Nephron (organoid): ENCODE measurements around the gene MPPED1.

Experiments used
- H3K27ac Mint-ChIP-seq, 3 experiments: 2 replicates each; pipeline ENCODE4 v1.8.0; 2020; ENCODE audit warnings: mixed read lengths in 3 of 3, mild to moderate bottlenecking in 2 of 3, moderate library complexity in 1 of 3
- H3K27me3 Mint-ChIP-seq: 2 replicates; pipeline ENCODE4 v1.8.0; 2021; ENCODE audit warnings: low read depth, mild to moderate bottlenecking, moderate library complexity, mixed read lengths
- H3K36me3 Mint-ChIP-seq: 2 replicates; pipeline ENCODE4 v1.8.0; 2020; ENCODE audit warnings: low read depth, mixed read lengths
- H3K4me1 Mint-ChIP-seq: 2 replicates; pipeline ENCODE4 v1.8.0; 2020; ENCODE audit warnings: mixed read lengths
- H3K4me3 Mint-ChIP-seq, 3 experiments: 2 replicates each; pipeline ENCODE4 v1.8.0; 2020; ENCODE audit warnings: mild to moderate bottlenecking in 3 of 3, mixed read lengths in 3 of 3, moderate library complexity in 2 of 3
- H3K9me3 Mint-ChIP-seq: 2 replicates; pipeline ENCODE4 v1.8.0; 2020; ENCODE audit warnings: mixed read lengths
- TF ChIP-seq, protein P1 (sequence below), 3 experiments: fragments of 200-600 bp; sonication (generic); IDR thresholded peaks; one replicate each; pipeline ENCODE4 v1.5.0; 2021; ENCODE audit warnings: antibody characterized with exemption in 3 of 3; ENCODE audit not compliant: unreplicated experiment in 3 of 3

Gene MPPED1

DNA sequence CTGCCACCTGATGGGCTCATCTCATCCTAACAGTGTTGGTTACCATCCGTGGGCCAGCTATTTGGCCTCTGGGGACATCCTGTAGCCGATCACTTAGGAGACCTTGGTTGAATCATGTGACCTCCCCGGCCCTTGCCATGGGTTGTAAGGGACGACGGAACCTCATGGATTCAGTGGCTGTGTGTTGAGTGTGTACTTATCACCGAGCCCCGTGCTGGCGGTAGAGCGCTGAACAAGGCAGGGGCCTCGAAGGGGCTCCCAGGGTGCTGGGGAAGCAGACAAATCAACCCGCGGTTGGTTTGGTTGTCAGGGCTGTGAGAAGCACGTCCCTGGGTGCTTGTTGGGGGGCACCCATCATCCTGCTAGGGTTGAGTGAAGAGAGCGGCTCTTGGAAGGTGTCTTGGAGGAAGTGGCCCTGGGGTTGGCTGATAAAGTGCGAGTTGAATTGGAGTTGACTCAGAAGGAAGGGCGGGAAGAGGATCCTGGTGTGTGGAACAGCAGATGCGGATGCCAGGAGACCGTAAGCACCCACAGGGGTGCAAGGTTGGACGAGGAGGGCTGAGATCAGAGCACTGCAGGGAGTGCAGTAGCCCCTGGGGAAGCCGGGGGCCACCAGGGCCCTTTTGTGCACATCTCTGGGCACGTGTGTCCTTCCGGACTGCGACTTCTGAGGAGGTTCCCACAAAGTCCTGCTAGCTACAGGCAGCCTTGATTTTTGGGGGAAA, 53.6 kb downstream of the MPPED1 start:
- TF ChIP-seq, protein P1, sequence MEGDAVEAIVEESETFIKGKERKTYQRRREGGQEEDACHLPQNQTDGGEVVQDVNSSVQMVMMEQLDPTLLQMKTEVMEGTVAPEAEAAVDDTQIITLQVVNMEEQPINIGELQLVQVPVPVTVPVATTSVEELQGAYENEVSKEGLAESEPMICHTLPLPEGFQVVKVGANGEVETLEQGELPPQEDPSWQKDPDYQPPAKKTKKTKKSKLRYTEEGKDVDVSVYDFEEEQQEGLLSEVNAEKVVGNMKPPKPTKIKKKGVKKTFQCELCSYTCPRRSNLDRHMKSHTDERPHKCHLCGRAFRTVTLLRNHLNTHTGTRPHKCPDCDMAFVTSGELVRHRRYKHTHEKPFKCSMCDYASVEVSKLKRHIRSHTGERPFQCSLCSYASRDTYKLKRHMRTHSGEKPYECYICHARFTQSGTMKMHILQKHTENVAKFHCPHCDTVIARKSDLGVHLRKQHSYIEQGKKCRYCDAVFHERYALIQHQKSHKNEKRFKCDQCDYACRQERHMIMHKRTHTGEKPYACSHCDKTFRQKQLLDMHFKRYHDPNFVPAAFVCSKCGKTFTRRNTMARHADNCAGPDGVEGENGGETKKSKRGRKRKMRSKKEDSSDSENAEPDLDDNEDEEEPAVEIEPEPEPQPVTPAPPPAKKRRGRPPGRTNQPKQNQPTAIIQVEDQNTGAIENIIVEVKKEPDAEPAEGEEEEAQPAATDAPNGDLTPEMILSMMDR (IDR thresholded peaks at IDR 0.05; ENCODE audit: unreplicated experiment in 3 of 3): no peak
- Mint-ChIP-seq H3K4me3 (no peak overlapping the region), H3K4me1 (peaks cover 9% of the 10 kb centered on the region), H3K27ac (no peak overlapping the region), H3K36me3 (peaks cover 7% of the 10 kb centered on the region), H3K9me3 (peaks cover 22% of the 10 kb centered on the region), H3K27me3 (peaks cover 35% of the 10 kb centered on the region)

DNA sequence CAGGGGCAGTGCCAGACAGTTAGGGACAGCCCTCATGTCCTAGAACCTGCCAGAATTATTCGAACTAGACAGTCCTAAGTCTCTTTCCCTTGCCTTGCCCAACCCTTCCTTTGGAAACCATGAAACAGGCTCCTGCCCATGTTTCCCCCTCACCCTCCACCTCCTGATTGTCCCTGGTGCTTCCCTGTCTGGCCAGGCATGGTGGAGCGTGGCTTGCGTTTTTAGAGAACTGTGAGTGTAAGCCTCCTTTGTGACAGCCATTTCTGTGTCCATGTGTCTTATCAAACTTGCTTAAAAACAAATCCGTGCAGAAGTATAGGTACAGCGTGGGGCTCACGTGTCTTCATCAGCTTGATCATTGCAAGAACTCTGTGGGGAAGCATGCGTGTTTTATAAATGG, 54.9 kb downstream of the MPPED1 start:
- Mint-ChIP-seq H3K4me1 (peaks cover 9% of the 10 kb centered on the region), H3K9me3 (peaks cover 14% of the 10 kb centered on the region), H3K27ac (no peak overlapping the region), H3K27me3 (peaks cover 40% of the 10 kb centered on the region), H3K36me3 (peaks cover 7% of the 10 kb centered on the region), H3K4me3 (no peak overlapping the region)
- TF ChIP-seq, protein P1 (IDR thresholded peaks at IDR 0.05; ENCODE audit: unreplicated experiment in 3 of 3): no peak

DNA sequence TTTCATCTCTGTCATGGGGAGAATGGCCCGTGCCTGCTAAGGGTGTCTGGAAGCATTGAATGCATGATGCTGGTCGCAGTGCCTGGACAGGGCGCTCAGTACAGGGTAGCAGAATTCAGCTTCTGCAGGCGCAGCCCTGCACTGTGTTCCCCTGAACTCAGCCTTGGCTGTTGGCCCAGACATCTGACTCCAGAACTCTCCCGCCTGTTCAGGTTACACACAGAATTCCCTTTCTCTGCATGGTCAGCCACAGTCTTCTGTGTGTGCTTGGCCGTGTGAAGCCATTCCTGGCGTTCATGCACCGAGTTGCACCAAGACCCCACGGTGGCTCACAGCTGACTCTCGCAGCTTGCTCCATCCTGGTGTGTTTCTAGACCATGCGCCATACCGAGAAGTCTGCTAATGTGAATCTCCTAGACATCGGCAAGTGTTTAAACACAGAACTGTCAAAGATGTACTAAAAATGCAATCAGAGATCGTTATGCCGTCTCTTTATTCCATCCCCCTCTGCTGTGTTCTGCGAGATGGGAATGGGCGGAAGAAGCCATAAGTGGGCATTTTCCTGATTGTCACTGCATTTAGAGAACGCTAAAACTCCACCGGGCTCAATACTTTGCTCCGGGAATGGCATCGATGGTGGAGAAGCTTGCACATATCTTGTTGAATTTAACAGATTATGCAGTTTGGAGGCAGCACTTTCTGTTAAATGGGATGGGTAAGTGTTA, 55.6 kb downstream of the MPPED1 start:
- H3K4me1 Mint-ChIP-seq: peaks cover 9% of the 10 kb centered on the region
- no peak overlapping the region for H3K4me3 Mint-ChIP-seq
- H3K27me3 Mint-ChIP-seq: peaks cover 40% of the 10 kb centered on the region
- H3K27ac Mint-ChIP-seq: peak overlapping the region in 1 of 3 experiments; percentile 56
- peaks cover 7% of the 10 kb centered on the region for H3K36me3 Mint-ChIP-seq
- TF ChIP-seq, protein P1 (IDR thresholded peaks at IDR 0.05; ENCODE audit: unreplicated experiment in 3 of 3): no peak
- H3K9me3 Mint-ChIP-seq: peaks cover 13% of the 10 kb centered on the region

DNA sequence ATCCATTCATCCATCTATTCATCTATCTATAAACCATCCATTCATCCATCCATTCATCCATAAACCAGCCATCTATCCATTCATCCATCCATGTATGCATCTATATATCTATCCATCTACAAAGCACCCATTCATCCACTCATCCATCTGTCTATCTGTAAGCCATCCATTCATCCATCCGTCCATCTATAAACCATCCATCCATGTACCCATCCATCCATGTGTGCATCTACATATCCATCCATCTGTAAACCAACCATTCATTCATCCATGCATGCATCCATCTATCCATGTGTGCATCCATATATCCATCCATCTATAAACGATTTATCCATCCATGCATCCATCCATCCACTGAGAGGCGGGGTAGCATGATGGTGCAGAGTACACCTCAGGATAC, 58.4 kb downstream of the MPPED1 start:
- H3K27ac Mint-ChIP-seq: no peak overlapping the region
- H3K4me1 Mint-ChIP-seq: peaks cover 9% of the 10 kb centered on the region
- H3K36me3 Mint-ChIP-seq: no peaks in the 10 kb centered on the region
- H3K27me3 Mint-ChIP-seq: peaks cover 30% of the 10 kb centered on the region
- TF ChIP-seq, protein P1 (IDR thresholded peaks at IDR 0.05; ENCODE audit: unreplicated experiment in 3 of 3): no peak
- no peaks in the 10 kb centered on the region for H3K9me3 Mint-ChIP-seq
- no peak overlapping the region for H3K4me3 Mint-ChIP-seq

DNA sequence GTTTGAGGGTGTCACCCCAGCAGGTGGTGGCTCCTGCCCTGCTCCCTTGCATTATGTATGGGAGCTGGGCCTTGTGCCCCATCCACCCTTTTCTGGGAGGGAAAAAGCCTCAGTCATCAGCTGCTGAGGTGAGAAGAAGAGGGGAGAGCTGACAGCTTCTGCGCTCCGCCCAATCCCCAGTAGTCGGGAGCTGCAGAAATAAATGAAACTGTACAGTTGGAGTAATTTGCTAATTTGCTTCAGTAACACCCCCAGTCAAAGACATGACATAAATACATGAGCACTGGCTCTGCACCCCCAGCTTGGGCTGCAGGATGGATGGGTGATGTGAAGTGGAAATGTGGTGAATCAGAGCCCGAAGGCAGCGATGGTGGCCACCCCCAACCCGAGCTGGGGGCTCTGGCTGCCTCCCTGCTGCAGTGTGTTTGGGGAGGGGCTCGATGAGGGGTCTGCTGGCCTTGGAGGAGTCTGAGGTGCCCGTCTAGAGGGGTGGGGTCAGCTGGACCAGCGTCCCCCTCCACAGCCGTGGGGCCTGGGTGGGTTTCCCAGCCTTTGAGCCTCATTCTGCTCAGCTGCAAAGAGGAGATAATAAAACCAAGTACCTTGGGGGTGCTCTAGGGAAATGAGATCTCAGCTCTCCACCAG, 59.2 kb downstream of the MPPED1 start:
- Mint-ChIP-seq H3K9me3 (no peaks in the 10 kb centered on the region), H3K4me1 (peaks cover 9% of the 10 kb centered on the region), H3K4me3 (no peak overlapping the region), H3K36me3 (no peaks in the 10 kb centered on the region), H3K27ac (no peak overlapping the region), H3K27me3 (peaks cover 25% of the 10 kb centered on the region)
- TF ChIP-seq, protein P1 (IDR thresholded peaks at IDR 0.05; ENCODE audit: unreplicated experiment in 3 of 3): no peak
